K562 (cell line): ENCODE data around the gene NAA80. TPM values are rescaled to one million over a fixed set of nuclear protein-coding genes. Genes with fewer than 3 reads are reported as not detected.

Experiments used
- ADNP ChIP-seq: fragments of 200-800 bp; sonication (Bioruptor generic); IDR thresholded peaks from 2 replicates; pipeline ENCODE4 v1.6.1; 2016; ENCODE audit warnings: missing genetic modification characterization, missing compliant biosample characterization
- CCAR2 ChIP-seq: fragments of 200-400 bp; formaldehyde crosslinking; IDR thresholded peaks from 2 replicates; pipeline ENCODE4 v1.6.1; 2017; ENCODE audit warnings: mild to moderate bottlenecking, low read depth, low read length
- CEBPZ ChIP-seq: fragments of 150-350 bp; IDR thresholded peaks from 2 replicates; pipeline ENCODE4 v1.6.1; 2014; ENCODE audit warnings: low read depth, mild to moderate bottlenecking, low read length, borderline replicate concordance
- ETS1 ChIP-seq: conservative IDR thresholded peaks from 2 replicates; pipeline ENCODE4 v1.6.1; 2011; ENCODE audit warnings: low read depth, mild to moderate bottlenecking, low read length; ENCODE audit not compliant: control insufficient read depth
- MED1 ChIP-seq: sonication (generic); formaldehyde crosslinking; IDR thresholded peaks from 2 replicates; pipeline ENCODE4 v1.8.1; 2023; ENCODE audit warnings: missing genetic modification reagents, borderline replicate concordance
- MLLT1 ChIP-seq, 2 experiments: fragments of 450-650 bp; IDR thresholded peaks; 2 replicates each; pipeline ENCODE4 v1.6.1; 2016
- RAD21 ChIP-seq, 2 experiments: fragments of 250-450 bp in 1 of 2; fragments of 450-650 bp in 1 of 2; sonication (Bioruptor Pico) in 1 of 2; formaldehyde crosslinking in 1 of 2; IDR thresholded peaks in 1 of 2; conservative IDR thresholded peaks in 1 of 2; 2 replicates each; pipeline versions ENCODE4 v1.4.0 to v1.8.0; 2020 to 2022; ENCODE audit warnings: mild to moderate bottlenecking in 2 of 2, moderate library complexity in 1 of 2
- SMAD1 ChIP-seq: fragments of 150-350 bp; IDR thresholded peaks from 2 replicates; pipeline ENCODE4 v1.6.1; 2014; ENCODE audit warnings: low read length, low read depth; ENCODE audit not compliant: partially characterized antibody
- ZBTB40 ChIP-seq, 2 experiments: fragments of 450-650 bp in 1 of 2; sonication (generic) in 1 of 2; formaldehyde crosslinking in 1 of 2; IDR thresholded peaks; 2 replicates each; pipeline versions ENCODE4 v1.7.1 to v1.9.0; 2016 to 2022; ENCODE audit warnings: inconsistent platforms in 1 of 2, mild to moderate bottlenecking in 1 of 2, missing genetic modification reagents in 1 of 2
- ZFPM2 ChIP-seq: fragments of 250-450 bp; sonication (Bioruptor Pico); IDR thresholded peaks from 2 replicates; pipeline ENCODE4 v1.5.1; 2022; ENCODE audit warnings: mild to moderate bottlenecking
- polyA plus RNA-seq, 8 experiments: library from polyadenylated mRNA; depleted of rRNA in 4 of 8; stranded (reverse) in 5 of 8; unstranded in 3 of 8; fragments of >200 nt; fragmentation: Nextera tagmentation in 2 of 8; fragmentation: Illumina TruSeq in 1 of 8; extraction: Ambion mirVana in 2 of 8; extraction: Trizol in 1 of 8; gene quantifications; 2 replicates each; pipeline versions ENCODE4 v1.2.1 to v1.2.3, GENCODE V29; 2011 to 2014; ENCODE audit warnings: inconsistent platforms in 1 of 8, missing spikeins in 1 of 8
- total RNA-seq, 7 experiments: library from RNA; depleted of rRNA in 6 of 7; stranded (reverse); fragments of >200 nt in 6 of 7; fragmentation: Illumina TruSeq in 2 of 7; extraction: Trizol in 2 of 7; gene quantifications; 2 replicates each; pipeline versions ENCODE4 v1.2.1 to v1.2.3, GENCODE V29; 2011 to 2021; ENCODE audit warnings: low replicate concordance in 1 of 7

Gene NAA80
- total and polyA plus RNA-seq, 9 of the 15 experiments (the other 6 are each of a cell fraction or from before 2014, with no cell fraction given), result 0.82 to 24.0 (median 8.6) TPM

GRCh38 chr3:50337175-50337861 lies 38.1 kb upstream of the NAA80 start (continued):
- no peak for TF ChIP-seq ZFPM2
- TF ChIP-seq ADNP (tag), result no peak
- TF ChIP-seq RAD21 (CRISPR knock-in tag; conservative IDR thresholded peaks at IDR 0.05 in 1 of 2, IDR thresholded peaks at IDR 0.05 in 1 of 2), result no peak
- TF ChIP-seq MED1 (CRISPR knock-in tag), result no peak
- TF ChIP-seq ETS1, result no peak
- no peak for TF ChIP-seq CCAR2
- TF ChIP-seq MLLT1 (IDR thresholded peaks at IDR 0.05), result peak in 1 of 2 experiments; percentile 45; a peak in 1 of 4 replicates
- no peak for TF ChIP-seq ZBTB40 (IDR thresholded peaks at IDR 0.05)
- no peak for TF ChIP-seq ZBTB40 (CRISPR knock-in tag; IDR thresholded peaks at IDR 0.05)
- no peak for TF ChIP-seq SMAD1
- TF ChIP-seq CEBPZ, result no peak
